PC-3 (cell line): ENCODE data around the gene AMN.

Experiments used
- EZH2 ChIP-seq: fragments of 300-600 bp; sonication (generic); IDR thresholded peaks from one replicate; pipeline ENCODE4 v1.6.1; 2017; ENCODE audit warnings: antibody characterized with exemption, mild to moderate bottlenecking, low read length; ENCODE audit not compliant: unreplicated experiment
- EZH2phosphoT487 ChIP-seq: fragments of 300-600 bp; sonication (generic); IDR thresholded peaks from 2 replicates; pipeline ENCODE4 v1.6.1; 2018; ENCODE audit warnings: mild to moderate bottlenecking, antibody characterized with exemption, low read length, borderline replicate concordance
- TF ChIP-seq, protein P1 (sequence below): fragments of 300-600 bp; sonication (generic); conservative IDR thresholded peaks from 2 replicates; pipeline ENCODE4 v1.5.1; 2017; ENCODE audit warnings: antibody characterized with exemption, low read depth, mild to moderate bottlenecking, low read length

DNA sequence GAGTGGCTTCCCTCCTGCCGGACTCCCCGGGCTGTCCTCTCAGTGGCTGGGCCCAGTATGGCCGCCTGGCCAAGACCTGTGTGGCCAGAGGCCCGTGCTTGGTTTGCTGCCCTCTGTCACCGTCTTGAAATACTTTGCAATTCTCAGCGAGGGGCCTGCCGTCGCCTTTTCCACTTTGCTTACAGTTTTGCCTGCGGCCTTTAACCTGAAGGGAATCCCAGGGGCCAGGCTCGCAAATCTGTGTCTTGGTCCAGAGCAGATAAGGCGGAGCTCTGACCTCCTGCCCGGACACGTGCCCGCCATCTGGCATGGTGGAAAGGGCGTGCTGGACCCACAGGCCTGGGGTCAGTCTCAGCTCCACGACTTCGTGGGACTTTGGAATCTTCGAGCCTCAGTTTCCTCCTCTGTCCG, 10.9 kb upstream of the AMN start:
- TF ChIP-seq, protein P1, sequence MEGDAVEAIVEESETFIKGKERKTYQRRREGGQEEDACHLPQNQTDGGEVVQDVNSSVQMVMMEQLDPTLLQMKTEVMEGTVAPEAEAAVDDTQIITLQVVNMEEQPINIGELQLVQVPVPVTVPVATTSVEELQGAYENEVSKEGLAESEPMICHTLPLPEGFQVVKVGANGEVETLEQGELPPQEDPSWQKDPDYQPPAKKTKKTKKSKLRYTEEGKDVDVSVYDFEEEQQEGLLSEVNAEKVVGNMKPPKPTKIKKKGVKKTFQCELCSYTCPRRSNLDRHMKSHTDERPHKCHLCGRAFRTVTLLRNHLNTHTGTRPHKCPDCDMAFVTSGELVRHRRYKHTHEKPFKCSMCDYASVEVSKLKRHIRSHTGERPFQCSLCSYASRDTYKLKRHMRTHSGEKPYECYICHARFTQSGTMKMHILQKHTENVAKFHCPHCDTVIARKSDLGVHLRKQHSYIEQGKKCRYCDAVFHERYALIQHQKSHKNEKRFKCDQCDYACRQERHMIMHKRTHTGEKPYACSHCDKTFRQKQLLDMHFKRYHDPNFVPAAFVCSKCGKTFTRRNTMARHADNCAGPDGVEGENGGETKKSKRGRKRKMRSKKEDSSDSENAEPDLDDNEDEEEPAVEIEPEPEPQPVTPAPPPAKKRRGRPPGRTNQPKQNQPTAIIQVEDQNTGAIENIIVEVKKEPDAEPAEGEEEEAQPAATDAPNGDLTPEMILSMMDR = no peak
- TF ChIP-seq EZH2phosphoT487 (no peak), EZH2 (no peak)
